ENCODE results near the gene ROR1.
"Not testable (repeated sequence)": the region's sequence is repeated elsewhere in the genome, so short reads cannot be mapped to it uniquely, and the experiment has no call there.

ROR1 gene

DNA sequence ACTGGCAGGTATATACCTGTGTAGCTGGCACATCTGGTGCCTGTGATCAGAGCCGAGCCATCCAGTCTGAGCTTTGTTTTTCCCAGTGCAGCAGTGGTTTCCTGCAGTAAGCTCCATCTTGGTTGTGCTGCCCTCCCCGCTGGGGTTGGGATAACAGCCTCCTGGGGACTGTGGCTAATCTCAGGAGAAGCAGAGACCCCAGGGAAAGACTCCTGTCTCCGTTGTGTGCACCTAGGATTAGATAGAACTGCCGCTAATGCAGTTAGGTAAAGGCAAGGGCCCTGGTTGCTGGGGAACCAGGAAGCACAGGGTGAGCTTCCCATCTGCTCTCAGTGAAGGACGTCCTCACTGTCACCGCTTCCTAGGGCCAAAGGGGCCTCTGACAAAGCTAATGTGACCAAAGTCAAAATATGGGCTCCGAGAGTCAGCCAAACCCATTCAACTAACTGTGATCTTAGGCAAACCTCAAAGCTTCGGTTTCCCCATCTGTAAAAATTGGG is 20.0 kb downstream of the ROR1 start:
- DNase-seq (ENCODE audit: low spot score) = no peak

DNA sequence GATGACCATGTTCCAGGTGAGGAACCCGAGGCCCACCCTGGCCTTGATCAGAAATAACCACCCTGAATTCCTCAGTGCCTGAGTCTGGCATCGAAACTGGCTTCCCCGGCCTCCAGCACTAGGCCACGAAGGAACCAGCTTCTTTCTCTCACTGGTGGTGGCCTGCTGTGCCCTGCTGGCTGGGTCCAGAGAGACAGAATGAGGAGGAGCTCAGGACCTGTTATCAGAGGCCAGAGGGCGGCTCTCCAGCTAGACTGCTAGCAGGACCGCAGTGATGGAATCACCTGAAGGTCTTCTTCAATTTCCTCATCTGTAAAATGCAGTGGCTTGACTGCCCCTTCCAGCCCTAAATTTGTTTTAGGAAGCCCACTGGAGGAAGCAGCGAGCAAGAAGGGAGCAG is 20.5 kb downstream of the ROR1 start:
- no peak for DNase-seq (ENCODE audit: low spot score)

DNA sequence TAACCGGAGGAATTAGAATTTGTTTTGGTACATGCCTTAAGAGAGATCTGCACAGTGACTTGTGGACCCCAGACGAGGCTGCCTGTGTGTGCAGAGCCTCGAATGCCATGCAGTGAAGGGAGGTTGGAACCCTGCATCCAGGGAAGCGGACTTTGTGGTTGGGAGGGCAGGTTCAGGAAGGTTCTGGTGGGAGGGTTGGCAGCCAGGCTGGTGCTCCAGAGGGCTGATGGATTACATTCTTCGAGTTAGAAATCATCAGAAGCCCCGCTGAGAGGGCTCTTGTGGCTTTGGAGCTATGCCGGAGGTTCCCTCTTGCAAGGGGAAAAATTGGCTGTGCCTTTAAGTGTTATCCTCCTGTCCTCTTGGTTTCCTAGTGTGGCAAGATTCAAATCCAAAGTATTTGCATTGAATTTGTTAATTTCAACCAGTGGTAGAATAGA is 21.1 kb downstream of the ROR1 start:
- DNase-seq (ENCODE audit: low spot score) = no peak

DNA sequence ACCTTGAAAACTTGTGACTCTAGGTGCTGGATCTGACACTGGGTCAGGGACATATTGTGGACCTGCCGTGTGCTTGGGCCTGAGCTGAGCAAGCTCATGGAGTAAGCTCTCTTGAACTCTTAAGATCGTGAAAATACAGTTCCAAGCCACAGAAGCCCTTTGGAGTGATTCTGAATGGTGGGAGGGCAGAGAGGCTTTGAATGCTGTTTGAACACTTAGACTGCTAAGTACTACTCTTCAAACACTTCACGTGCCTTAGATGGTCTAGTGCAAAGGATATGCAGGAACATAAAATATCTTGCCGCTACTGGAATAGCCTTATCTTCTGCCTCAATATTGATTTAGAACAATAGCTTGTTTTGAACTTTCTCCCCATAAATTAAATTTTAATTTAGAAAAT is 21.6 kb downstream of the ROR1 start:
- DNase-seq (ENCODE audit: low spot score) = no peak

DNA sequence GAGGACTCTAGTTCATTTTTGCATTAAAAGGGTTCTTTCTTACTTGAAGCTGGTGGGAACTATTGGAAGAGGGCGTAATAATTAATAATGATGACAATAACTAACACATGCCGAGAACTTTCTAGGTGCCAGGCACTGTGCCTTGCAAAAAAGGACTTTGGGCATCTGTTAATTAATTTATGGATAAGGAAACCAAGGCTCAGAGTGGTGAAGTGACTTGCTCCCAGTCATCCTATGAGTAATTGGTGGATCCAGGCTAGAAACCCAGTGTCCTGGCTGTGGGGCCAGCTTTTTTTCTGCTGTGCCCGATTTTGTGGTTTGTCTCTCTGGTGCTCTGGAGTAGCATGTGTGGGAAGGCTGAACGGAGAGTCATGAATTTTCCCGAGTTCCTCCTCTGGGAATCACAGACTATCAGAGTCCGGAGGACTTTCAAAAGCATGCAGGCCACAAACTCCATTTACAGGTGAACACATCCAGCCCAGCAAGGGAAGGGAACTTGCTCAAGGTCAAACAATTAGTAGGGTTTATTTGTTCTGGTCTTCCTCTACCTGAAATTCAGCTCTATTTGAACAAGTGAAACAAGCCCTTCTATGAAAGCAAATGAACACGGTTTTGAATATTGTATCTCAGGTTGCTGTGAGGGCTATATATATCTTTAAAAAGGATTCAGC is 23.4 kb downstream of the ROR1 start:
- DNase-seq (ENCODE audit: low spot score) = no peak

DNA sequence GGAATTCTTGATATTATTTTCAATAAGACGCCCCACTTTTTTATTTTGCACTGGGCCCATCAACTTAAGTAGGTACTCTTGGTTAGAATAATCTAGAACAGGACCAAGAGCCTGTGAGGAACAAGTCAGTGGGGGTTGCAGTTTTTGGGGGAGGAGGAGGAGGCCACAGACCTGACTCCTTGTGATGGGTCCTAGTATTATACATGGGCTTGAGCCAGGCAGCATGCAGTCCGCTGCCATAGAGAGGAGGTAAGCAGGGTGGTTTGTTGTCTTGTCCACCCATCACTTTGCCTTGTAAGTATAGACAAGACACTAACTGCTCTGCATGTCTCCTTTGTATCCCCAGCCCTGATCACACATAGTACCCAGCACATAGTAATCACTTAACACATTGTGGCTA is 24.5 kb downstream of the ROR1 start:
- no peak for DNase-seq (ENCODE audit: low spot score)

DNA sequence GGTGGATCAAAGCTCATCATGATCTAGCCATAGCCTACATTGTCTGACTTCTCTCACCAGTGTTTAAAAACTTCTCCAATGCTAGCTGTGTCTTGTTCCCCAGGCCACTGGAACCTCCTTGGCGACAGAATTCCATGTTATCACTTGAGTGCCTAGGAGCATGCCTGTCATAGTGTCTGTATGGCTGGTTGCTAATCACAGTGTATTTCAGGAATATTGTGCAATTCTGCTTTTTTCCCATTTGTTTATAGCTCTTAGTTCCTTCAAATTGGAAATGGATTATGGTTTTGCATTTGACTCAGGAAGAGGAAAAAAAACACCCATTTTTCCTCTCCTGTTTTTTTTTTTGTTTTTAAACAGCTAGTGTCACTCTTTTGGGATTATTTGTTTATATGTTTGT is 25.5 kb downstream of the ROR1 start:
- DNase-seq (ENCODE audit: low spot score) = no peak

DNA sequence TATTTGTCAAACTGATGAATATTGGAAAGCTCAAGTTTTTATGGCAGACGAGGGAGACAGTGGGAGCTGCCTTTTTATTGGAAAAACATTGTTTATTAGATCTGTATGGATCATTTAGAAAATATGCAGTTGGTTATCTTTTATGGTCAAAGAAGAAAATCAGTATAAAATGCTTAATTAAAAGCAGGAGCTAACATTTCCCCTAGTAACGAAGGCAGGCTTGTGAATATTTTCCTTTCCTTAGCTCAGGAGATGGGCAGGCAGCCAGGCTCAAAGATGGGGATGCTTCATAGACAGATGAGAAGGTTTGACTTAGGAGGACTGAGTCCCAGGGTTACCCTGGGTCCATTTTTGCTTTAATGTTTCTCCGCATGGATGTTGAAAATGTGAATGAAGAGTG is 26.0 kb downstream of the ROR1 start:
- DNase-seq (ENCODE audit: low spot score) = no peak

DNA sequence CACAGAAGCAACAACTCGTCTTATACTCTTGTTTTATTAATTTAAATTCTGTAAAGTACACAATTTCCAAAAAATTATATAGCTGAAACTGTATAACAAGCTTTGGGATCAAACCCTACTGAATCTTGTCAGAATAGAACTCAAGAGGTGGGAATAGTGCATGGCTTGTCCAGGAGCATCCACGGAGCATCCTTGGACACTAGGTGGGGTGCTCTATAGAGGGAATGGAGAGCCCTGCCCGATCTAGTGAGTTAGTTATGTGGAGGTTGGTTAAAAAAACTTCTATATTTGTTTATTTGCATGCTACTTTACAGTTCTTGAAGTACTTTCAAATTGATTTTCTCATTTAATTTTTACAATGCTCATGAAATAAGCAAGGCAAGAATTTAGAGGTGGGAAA is 28.3 kb downstream of the ROR1 start:
- DNase-seq (ENCODE audit: low spot score) = no peak

DNA sequence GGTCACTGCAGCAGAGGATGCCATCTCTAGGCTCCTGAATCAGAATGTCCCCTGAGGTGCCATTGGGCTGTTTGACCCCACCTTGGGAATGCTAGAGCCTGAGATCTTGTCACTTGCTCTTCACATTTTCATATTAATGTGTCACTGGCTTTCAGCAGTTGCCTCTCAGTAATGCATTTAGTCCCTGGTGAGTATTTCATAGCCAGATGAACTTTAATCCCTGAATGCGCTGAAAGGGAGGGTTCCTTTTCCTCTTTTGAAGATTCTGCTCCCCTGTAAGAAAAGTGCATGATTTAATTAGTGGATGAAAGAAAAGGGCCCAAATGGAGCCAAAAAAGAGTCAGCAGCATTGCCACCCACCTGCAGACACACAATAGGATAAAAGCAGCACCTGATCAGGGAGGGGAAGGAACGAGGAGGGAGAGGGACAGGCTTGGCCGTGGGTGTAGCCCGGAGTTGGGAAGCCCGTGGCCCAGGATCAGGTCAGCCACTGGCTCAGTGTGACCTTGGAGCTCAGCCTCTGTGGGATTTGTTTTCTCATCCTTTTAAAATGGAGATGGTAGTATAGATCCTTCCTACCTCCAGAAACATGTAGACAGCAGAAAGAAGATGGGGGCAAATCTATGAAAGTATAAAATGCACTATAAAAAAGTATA is 31.1 kb downstream of the ROR1 start:
- no peak for DNase-seq (ENCODE audit: low spot score)

DNA sequence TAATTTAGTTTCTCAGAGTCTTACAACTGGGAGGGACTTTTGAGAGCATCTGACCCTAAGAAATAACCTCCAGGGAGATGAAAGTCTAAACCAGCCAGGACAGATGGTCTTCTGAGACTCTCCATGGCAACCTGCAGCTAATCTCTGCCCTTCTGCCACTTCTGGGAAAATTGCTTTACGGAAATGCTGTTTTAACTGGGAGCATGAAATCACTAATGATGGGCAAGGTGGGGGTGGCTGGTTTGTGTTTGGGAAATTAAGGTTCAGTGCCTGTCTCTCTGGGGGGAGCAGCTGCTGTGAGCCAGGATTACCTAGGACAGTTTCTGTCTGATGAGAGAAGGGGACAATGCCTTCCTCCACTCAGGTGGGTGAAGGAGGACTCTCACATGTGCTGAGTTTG is 33.2 kb downstream of the ROR1 start:
- DNase-seq (ENCODE audit: low spot score) = peak; percentile 35

DNA sequence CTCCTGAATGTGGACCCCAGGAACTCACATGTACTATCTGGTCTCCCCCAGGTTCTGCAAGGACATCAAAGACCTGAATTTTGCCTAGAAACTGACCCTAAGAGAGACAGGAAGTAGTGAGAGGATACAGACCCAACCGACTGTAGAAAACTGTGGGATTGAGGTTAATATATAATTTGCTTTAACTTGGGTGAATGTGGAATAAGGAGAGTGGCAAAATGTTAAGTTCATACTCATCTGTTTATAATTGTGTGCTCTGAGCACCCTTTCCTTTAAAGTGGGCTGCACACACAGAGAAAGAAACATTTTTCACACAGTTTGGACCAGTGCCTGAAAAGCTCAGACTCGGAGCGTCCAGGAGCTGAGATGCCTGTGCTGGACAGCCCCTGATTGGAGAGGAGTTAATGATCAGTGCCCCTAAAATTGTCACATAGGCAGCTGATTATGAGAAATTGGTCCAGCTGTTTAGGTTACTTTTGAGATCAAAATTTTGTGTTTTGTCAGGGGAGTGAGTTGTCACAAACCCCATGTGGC is 37.2 kb downstream of the ROR1 start:
- no peak for DNase-seq (ENCODE audit: low spot score)

DNA sequence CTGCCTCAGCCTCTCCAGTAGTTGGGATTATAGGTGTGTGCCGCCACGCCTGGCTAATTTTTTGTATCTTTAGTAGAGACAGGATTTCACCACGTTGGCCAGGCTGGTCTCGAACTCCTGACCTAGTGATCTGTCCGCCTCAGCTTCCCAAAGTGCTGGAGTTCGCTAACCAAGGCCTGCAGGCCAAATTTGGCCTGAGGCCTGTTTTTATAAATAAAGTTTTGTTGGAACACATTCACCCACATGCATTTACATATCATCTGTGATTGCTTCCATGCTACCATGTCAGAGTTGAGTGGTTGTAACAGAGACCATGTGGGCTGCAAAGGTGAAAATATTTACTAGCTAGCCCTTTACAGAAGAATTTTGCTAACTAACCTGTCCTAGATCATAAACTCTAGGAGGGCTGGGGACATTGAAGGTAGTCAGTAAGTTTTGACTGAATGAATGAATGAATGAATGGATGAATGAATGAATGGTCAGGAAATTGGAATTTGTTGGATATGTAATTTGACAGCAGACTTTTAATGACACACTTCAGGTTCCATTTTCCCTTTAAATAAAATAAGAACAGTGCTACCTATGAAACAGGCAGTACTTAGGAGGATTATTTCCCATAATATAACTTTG is 38.4 kb downstream of the ROR1 start:
- no peak for DNase-seq (ENCODE audit: low spot score)

DNA sequence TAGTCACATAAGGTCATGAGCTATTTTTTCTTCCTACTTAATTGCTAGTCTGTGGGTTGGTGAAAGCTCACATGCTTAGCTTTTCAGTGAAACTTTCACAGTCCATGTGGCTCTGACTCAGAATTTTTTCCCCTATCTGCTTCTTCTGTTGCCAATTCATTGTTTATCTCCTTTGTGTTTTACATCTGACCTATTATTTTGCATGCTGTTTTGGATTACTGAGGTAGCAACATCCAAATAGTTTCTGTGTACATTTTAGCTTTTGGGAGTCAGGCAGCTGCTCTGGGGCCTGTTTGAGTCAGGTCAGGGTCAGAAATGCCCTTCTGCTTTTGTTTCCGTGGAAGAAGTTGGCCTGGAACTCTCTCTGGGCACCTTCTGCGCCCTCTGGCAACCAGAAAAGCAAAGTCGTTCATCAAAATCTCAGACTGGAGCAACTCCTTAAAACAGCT is 40.0 kb downstream of the ROR1 start:
- no peak for DNase-seq (ENCODE audit: low spot score)

DNA sequence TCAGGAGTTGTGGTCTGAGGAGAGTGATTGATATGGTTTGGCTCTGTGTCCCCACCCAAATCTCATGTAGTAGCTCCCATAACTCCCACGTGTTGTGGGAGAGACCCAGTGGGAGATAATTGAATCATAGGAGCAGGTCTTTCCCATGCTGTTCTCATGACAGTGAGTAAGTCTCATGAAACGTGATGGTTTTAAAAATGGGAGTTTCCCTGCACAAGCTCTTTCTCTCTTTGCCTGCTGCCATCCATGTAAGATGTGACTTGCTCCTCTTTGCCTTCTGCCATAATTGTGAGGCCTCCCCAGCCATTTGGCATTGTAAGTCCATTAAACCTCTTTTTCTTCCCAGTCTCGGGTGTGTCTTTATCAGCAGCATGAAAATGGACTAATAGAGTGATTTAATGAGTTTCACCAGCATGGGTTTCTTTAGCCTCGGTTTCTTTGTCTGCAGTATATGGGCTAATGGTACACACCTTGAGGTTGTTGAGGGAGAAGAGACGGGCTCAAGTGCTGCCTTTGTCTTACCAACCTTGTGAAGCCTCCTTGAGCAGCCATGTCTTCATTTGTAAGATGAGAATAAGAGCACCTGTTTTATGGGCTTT is 42.5 kb downstream of the ROR1 start:
- not testable (repeated sequence) for DNase-seq (ENCODE audit: low spot score)

DNA sequence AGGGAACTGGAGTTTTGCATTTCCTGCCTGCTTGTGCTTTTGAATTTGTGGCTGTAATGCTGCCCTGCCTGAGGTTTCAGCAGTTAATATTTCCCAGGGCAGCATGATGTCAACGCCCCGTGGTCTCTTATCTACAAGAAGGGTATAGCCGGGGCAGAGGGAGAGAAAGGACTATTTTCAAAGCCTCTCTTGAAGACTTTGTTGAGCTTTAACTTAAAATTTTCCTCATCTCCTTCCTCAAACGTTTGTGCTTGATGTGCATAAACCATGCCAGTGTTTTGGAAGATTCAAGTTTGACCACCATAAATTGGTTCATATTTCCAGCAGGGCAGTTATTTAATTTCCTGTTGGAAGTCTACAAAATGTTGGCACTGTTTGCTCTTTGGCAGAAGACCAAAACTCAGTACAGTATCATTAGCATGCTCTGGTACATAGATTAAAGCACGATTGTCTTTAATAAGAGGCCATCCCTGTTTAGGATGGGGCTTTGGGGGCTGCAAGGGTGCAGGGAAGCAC is 43.4 kb downstream of the ROR1 start:
- no peak for DNase-seq (ENCODE audit: low spot score)

DNA sequence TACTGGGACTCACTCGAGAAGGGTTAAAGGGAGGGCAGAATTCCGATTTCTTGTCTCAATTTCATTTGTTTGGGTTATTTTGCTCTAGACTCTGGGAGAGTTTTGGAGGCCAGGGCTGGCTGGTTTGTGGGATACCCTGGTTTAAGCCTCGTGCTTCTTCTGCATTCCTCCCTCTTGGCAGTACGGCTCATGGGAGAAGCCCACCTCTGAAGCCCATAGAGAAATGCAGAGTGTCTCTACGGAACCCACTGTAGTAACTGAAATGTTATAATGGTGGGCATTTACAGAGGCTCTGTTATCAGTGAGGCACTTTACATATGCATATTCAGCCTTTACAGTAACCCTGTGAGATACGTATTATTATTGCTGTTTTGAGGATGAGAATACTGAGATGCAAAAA is 43.9 kb downstream of the ROR1 start:
- no peak for DNase-seq (ENCODE audit: low spot score)

DNA sequence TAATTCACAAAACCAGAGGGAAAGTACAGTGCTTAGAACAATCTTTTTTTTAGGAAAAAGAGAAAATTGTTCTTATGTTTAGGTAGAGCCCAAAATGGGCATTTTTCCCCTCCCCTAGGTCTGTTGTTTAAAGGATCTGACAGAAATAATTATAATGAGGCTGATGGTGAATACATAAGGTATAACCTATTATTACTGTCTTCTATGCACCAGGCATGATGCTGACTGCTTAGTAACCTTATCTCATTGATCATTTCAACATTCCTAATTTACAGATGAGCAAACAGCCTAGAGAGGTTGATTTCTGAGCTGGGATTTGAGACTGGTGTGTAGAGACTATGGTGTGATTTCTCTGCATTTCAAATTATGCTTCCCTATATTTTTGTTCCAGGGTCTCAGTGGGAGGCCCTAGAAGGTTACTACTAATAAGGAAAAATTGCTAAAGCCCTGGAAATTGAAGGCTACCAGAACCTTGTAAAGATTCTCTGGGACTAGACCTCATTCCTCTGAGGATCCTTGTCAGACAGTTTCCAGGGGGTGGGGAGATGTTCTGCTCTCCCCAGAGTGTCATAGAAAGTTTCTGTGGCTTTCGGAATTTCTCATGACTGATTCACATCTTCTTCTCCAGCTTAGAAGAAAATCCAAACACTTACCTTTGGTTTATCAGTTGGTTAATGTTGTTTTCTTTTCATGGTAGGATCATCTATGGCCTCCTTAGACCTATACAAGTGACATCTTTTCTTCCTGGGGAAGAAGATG is 44.9 kb downstream of the ROR1 start:
- DNase-seq (ENCODE audit: low spot score) = no peak

DNA sequence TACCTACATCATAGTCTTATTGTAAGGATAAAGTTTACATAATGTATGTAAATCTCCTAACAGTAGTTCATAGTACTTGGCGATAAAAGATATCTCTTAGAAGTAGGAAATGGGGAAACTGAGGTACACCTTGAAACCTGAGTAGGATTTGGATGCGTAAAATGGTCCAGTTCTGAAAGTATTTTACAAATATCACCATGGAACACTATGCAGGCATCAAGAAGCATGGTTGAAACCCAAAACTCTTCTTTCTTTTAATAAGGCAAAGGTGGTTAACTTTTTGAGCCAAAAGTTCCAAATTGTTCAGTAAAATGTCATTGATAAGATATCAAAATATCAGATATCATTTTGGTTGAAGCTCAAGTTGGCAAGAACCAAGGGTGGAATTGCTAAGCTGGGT is 46.0 kb downstream of the ROR1 start:
- no peak for DNase-seq (ENCODE audit: low spot score)

DNA sequence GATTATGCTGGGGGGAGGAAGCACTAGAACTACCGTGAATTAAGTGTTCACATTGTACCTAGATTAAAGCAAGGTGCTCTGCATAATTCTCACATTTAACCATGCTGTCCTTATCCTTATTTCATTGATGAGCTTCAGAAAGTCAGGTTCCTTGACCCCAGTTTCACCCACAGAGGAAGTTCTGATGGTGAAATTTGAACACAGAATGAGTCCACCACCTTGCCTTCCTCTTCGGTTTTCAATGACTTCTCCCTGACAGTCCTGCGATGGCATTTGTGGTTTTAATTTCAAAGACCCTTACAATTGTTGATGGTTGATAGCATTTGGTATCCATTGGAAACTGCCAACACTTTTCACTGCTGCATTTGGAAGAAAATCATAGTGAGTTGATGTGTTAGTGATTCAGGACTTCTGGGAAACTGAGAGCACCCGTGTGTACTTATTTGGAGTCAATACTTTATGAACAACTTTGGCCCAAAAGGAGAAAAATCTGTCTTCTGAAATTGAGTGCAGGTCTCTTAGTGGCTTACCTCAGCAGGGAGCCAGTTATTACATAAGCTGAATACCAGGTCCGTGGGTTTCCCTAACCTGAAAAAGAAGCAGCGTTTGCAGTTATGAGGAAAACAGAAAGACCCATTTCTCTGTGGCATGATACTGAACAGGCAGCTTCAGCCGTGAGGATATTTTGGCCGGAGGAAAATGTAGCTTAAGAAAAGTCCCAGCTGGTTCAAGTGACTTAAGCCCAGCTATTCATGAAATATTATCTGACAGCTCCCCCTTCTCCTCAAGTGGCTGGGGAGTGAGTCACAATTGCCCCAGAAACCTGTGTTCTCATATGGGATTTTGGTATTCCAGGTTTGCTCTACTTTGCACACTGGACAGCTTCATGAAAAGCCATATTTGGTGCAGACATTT is 47.5 kb downstream of the ROR1 start:
- DNase-seq (ENCODE audit: low spot score) = no peak
